ENCODE measurements around the gene SMG7.
"Not testable (repeated sequence)": the region's sequence is repeated elsewhere in the genome, so short reads cannot be mapped to it uniquely, and the experiment has no call there.

SMG7 gene, protein sequence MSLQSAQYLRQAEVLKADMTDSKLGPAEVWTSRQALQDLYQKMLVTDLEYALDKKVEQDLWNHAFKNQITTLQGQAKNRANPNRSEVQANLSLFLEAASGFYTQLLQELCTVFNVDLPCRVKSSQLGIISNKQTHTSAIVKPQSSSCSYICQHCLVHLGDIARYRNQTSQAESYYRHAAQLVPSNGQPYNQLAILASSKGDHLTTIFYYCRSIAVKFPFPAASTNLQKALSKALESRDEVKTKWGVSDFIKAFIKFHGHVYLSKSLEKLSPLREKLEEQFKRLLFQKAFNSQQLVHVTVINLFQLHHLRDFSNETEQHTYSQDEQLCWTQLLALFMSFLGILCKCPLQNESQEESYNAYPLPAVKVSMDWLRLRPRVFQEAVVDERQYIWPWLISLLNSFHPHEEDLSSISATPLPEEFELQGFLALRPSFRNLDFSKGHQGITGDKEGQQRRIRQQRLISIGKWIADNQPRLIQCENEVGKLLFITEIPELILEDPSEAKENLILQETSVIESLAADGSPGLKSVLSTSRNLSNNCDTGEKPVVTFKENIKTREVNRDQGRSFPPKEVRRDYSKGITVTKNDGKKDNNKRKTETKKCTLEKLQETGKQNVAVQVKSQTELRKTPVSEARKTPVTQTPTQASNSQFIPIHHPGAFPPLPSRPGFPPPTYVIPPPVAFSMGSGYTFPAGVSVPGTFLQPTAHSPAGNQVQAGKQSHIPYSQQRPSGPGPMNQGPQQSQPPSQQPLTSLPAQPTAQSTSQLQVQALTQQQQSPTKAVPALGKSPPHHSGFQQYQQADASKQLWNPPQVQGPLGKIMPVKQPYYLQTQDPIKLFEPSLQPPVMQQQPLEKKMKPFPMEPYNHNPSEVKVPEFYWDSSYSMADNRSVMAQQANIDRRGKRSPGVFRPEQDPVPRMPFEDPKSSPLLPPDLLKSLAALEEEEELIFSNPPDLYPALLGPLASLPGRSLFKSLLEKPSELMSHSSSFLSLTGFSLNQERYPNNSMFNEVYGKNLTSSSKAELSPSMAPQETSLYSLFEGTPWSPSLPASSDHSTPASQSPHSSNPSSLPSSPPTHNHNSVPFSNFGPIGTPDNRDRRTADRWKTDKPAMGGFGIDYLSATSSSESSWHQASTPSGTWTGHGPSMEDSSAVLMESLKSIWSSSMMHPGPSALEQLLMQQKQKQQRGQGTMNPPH

DNA sequence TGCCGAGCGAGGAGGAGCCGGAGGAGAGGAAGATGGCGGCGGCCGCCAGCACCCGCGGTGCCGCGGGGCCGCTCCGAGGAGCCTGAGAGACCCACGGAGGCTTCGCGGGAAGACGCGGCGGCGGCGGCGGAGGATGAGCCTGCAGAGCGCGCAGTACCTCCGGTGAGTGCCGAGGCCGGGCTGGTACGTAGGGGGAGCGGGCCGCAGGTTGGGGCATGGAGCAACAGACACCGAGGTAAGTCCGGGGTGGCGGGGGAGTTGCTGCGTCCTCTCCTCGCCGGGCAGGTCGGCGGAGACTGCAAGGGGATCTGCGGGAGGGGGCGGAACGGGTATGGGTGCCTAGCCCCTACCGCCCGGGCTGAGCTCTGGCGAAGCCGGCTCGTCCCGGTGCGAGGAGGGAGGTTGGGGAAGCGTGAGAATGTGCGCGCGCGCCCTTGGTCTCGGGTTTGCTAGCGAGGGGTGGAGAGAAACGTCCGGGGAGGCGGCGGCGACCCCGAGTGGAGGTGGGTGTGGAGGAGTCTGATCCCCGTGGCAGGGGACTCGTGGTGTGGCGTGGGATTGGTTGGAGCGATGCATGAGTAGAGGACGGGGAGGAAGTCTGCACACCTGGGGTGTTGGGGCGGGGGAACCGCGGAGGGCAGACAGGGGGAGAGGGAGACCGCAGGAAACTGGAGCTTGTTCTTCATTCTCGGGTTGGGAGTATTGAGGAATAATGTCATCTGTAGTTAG, at the start of gene SMG7:
Gene SMG7 (plus strand): TSS at position 12 of the 729 bp plus-strand sequence. CDS start 122 bp downstream, at position 134.
- peak; percentile 38 for DNase-seq (ENCODE audit: low spot score)

- no peak for DNase-seq (ENCODE audit: low spot score)
Observed at GRCh38 chr1:183423541-183423940, 48.8 kb upstream of the SMG7 start.

DNA sequence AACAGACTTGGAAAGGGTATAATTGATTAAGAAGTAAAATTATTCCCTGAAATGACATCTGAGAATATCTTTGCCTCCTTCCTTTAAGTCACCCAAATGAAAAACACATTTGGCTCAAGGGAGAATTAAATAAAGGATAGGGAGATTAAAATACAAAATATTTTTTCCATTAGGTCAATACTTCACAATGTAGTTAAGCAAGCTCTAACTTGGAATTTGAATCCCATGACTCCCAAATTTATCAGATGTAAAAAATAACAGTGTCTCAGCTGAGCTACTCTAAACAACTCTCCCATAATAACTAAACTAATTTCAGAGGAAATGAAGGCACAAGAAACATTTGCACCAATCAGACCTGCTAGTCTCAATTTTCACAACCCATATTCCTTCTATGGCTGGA, 47.6 kb upstream of the SMG7 start:
- no peak for DNase-seq (ENCODE audit: low spot score)

DNA sequence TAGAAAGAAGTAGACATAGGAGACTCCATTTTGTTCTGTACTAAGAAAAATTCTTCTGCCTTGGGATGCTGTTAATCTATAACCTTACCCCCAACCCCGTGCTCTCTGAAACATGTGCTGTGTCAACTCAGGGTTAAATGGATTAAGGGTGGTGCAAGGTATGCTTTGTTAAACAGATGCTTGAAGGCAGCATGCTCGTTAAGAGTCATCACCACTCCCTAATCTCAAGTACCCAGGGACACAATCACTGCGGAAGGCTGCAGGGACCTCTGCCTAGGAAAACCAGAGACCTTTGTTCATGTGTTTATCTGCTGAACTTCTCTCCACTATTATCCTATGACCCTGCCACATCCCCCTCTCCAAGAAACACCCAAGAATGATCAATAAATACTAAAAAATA, 44.7 kb upstream of the SMG7 start:
- DNase-seq (ENCODE audit: low spot score) = not testable (repeated sequence)

GRCh38 chr1:183431840-183432547, 40.3 kb upstream of the SMG7 start:
- no peak for DNase-seq (ENCODE audit: low spot score)

- no peak for DNase-seq (ENCODE audit: low spot score)
Observed at GRCh38 chr1:183432548-183432875, 39.8 kb upstream of the SMG7 start.

GRCh38 chr1:183433703-183434102, 38.6 kb upstream of the SMG7 start:
- DNase-seq (ENCODE audit: low spot score) = no peak

DNA sequence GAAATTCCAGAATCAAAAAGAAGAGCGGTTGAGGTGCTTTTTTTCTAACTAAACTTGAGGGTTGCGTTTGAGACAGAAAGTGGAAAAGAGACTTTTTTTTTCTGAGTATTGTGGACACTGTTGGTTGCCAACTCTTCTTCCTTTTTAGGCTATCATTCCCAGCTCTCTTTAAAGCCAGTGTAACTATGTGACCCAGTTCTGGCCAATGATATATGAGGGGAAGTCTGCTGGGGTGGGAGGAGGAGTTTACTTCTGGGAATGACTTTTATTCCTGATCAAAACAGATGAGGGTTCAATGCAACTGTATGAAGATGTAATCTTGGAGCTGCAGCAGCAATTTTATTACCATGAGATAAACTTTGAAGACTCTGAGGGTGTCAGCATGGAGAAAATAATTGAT, 36.8 kb upstream of the SMG7 start:
- no peak for DNase-seq (ENCODE audit: low spot score)

DNA sequence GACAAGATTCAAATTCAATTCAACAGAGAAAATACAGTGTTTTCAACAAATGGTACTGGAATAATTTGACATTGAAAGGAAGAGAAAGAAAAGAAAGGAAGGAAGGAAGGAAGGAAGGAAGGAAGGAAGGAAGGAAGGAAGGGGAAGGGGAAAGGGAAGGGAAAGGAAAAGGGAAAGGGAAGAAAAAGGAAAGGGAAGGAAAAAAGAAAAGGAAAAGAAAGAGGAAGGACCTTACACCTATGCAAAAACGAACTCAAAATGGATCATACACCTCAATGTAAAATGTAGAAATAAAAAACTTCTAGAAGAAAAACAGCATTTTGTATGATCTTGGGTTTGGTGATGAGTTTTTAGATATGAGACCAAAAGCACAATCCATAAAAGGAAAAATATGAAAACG, 34.2 kb upstream of the SMG7 start:
- DNase-seq (ENCODE audit: low spot score) = no peak

GRCh38 chr1:183443011-183443410, 29.3 kb upstream of the SMG7 start:
- peak; percentile 14 for DNase-seq (ENCODE audit: low spot score)

DNA sequence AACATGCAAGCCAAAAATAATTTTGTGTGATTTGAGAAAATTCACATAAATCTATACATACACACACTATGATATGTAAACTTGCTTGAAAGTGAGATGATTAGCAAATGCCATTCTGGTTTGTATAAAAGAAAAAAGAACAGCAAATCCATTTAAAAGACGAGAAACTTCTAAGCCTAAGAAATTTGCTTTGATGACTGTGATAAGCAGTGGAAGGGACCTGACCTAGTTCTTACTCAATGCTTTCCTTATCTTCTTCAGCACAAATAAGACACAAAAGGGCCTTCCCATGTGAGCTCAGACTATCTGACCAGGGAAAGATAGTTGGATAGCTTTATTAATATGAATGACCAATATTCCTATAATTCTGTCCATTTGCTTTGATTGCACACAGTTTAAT, 28.8 kb upstream of the SMG7 start:
- DNase-seq (ENCODE audit: low spot score) = no peak

DNA sequence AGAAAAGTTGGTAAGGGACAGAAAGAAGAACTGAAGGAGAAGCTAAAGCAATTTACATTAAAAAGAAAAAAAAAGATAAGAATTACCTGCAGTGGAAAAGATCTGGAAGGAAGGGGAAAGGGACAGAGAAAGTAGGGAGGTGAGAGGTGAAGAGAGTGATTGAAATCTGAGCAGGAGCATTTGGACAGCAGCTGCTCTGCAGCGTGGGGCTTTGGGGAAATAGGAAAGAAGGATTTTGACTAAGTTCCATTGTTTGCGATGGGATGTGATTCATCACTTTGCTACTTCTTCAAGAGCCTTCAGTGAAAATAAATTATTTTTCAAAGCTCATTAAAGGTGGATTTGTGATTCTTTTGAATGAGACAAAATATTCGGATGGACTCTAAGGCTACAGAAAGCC, 28.1 kb upstream of the SMG7 start:
- DNase-seq (ENCODE audit: low spot score) = no peak

GRCh38 chr1:183449223-183449770, 23.0 kb upstream of the SMG7 start:
- DNase-seq (ENCODE audit: low spot score) = no peak

DNA sequence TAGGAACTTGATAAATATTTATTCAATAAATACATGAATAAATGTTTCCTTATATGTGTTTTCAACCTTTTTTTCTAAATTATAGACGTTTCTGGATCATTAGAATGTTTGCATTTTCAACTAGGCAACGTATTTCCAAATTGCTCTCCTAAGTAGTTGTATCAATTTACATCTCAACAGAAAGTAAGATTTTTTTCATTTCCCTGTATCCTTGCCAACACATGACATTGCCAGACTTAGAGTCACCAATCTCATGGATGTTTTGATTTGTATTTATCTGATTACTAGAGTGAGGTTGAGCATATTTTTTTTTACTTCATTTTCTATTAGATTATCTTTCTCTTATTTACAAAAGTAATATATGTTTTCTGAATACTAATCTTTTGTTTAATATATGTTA, 22.2 kb upstream of the SMG7 start:
- no peak for DNase-seq (ENCODE audit: low spot score)

GRCh38 chr1:183454377-183454776, 17.9 kb upstream of the SMG7 start:
- peak; percentile 23 for DNase-seq (ENCODE audit: low spot score)

DNA sequence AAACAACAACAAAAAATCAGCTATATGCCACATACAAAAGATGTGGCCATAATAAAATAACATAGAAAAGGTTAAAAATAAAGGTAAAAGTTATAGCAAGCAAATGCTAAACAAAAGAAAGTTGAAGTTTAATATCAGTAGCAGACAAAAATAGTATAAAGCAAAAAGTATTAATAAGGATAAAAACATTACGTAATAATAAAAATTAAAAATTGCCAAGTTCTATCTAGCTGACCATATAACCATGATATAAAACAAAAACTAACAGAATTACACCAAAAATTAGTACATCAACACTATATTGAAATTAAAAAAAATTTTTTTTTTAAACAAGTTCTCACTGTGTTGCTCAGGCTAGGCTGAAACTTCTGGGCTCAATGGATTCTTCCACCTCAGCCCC, 15.5 kb upstream of the SMG7 start:
- DNase-seq (ENCODE audit: low spot score) = no peak

GRCh38 chr1:183457449-183457848, 14.8 kb upstream of the SMG7 start:
- no peak for DNase-seq (ENCODE audit: low spot score)

DNA sequence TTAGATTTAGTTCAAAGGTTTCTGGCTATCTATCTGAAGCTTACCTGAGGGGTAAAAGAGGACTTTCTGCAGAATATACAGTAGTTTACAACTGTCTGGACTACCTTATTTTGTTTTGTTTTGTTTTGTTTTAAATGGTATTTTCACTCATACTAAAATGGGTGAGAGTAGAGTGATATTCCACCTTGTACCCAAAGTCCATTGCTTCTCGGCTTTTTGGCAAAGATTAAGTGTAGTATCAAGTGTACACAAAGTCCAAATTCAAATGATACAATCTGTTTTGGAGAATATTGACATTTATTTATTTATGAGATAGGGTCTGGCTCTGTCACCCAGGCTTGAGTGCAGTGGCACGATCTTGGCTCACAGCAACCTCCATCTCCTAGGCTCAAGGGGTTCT, 11.7 kb upstream of the SMG7 start:
- DNase-seq (ENCODE audit: low spot score) = no peak

DNA sequence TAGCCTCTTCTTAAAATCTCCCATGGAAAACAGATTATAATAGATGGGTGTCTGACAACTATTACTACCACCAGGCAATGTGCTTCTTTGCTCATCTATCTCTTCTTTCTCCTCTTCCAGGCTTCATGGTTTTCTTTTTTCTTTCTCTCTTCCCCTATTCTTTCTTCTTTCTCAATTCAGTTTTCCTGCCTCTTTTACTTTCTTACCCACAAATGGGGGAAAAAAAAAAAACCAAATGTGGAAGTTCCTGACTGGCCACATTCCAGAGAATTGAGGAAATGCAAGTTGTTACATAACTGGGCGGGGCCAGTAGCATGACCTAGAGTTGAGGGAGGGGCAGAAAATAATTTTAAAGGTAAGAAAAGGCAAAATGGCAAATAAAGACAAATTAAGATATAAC, 10.9 kb upstream of the SMG7 start:
- no peak for DNase-seq (ENCODE audit: low spot score)

GRCh38 chr1:183463566-183463965, 8.7 kb upstream of the SMG7 start:
- no peak for DNase-seq (ENCODE audit: low spot score)

GRCh38 chr1:183466781-183467180, 5.5 kb upstream of the SMG7 start:
- no peak for DNase-seq (ENCODE audit: low spot score)

Data from RKO (cell line).